Stromal cell of bone marrow (primary cell): ENCODE measurements around the gene CTSD.
A peak's percentile ranks its signal among the peaks of the same experiment; 100 is the strongest.

Experiments used
- DNase-seq: peaks from one replicate; pipeline ENCODE4 v3.0.0-alpha.2; 2012; ENCODE audit warnings: low read depth

CTSD gene

GRCh38 chr11:1755692-1756561 lies 7.8 kb downstream of the CTSD start:
- no peak for DNase-seq

GRCh38 chr11:1755344-1755691 lies 8.4 kb downstream of the CTSD start:
- no peak for DNase-seq

- DNase-seq = no peak
Observed at GRCh38 chr11:1754376-1755150, 9.2 kb downstream of the CTSD start.

GRCh38 chr11:1753929-1754305 lies 9.8 kb downstream of the CTSD start:
- no peak for DNase-seq

GRCh38 chr11:1753229-1753928 lies 10.3 kb downstream of the CTSD start:
- DNase-seq = no peak

GRCh38 chr11:1752907-1753228 lies 10.9 kb downstream of the CTSD start:
- DNase-seq = no peak

- no peak for DNase-seq
Observed at GRCh38 chr11:1751999-1752906, 11.5 kb downstream of the CTSD start.

- no peak for DNase-seq
Observed at GRCh38 chr11:1751531-1751921, 12.2 kb downstream of the CTSD start.

GRCh38 chr11:1750840-1751530 lies 12.7 kb downstream of the CTSD start:
- no peak for DNase-seq

GRCh38 chr11:1750481-1750839 lies 13.3 kb downstream of the CTSD start, which contains the start of gene IFITM10:
Gene IFITM10, minus strand, starts transcription at chr11:1750595. Its CDS starts 153 bp downstream, at chr11:1750442.
- peak; percentile 47 for DNase-seq

GRCh38 chr11:1749395-1750351 lies 14.1 kb downstream of the CTSD start:
- peak; percentile 96 for DNase-seq

GRCh38 chr11:1748636-1749394 lies 14.9 kb downstream of the CTSD start:
- no peak for DNase-seq

GRCh38 chr11:1747753-1748635 lies 15.7 kb downstream of the CTSD start:
- DNase-seq = no peak

- no peak for DNase-seq
Observed at GRCh38 chr11:1746956-1747752, 16.6 kb downstream of the CTSD start.

GRCh38 chr11:1746511-1746931 lies 17.2 kb downstream of the CTSD start:
- no peak for DNase-seq

GRCh38 chr11:1745701-1746320 lies 17.9 kb downstream of the CTSD start:
- no peak for DNase-seq
